Measurements from ENCODE around the gene STIM2. TPM values are rescaled to one million over a fixed set of nuclear protein-coding genes. Genes with fewer than 3 reads are reported as not detected.

Gene STIM2
- total and polyA plus RNA-seq, 10 donors: 26.8 to 66.6 (median 49.1) TPM

- intact Hi-C loops (cut with DNase I; ENCODE audit: low total_unique reads): loop anchor here (5.0 kb wide), 1 partner anchor 144 kb away; no protein-coding TSS in a partner anchor
- 50 to 68% (median 53%) methylated on average over 5 of the region's 5 CpGs for WGBS, 5 donors
- TF ChIP-seq POLR2AphosphoS5 (IDR thresholded peaks at IDR 0.05): no peak
- TF ChIP-seq CTCF (IDR thresholded peaks at IDR 0.05 in 8 of 11, conservative IDR thresholded peaks at IDR 0.05 in 3 of 11): no peak
- TF ChIP-seq POLR2A (IDR thresholded peaks at IDR 0.05): no peak
- Histone ChIP-seq H3K36me3 (no peaks in the 10 kb centered on the region), H3K4me1 (peaks cover 29 to 86% (median 84%) of the 10 kb centered on the region in 6 donors), H3K27ac (peak overlapping the region in 7 of 8 donors; percentile 0 to 99 (median 97)), H3K27me3 (replicated peaks in 1 of 7) (no peaks in the 10 kb centered on the region), H3K4me3 (peak overlapping the region in 3 of 8 donors; percentile 87 to 97 (median 92)), H3K9me3 (no peaks in the 10 kb centered on the region)
- DNase-seq: no peak
Observed at GRCh38 chr4:26863512-26863911, 2.9 kb downstream of the STIM2 start.

- TF ChIP-seq CTCF (IDR thresholded peaks at IDR 0.05 in 8 of 11, conservative IDR thresholded peaks at IDR 0.05 in 3 of 11): no peak
- TF ChIP-seq POLR2AphosphoS5 (IDR thresholded peaks at IDR 0.05): no peak
- DNase-seq: no peak
- WGBS, 5 donors: 32 to 51% (median 43%) methylated on average over 3 of the region's 3 CpGs
- H3K9me3 ChIP-seq: no peaks in the 10 kb centered on the region
- H3K4me3 ChIP-seq: peak overlapping the region in 1 of 8 donors; percentile 20
- H3K27me3 ChIP-seq (replicated peaks in 1 of 7): no peaks in the 10 kb centered on the region
- intact Hi-C loops (cut with DNase I; ENCODE audit: low total_unique reads): loop anchor here (5.0 kb wide), 1 partner anchor 142 kb away; no protein-coding TSS in a partner anchor
- H3K4me1 ChIP-seq: peaks cover 20 to 86% (median 79%) of the 10 kb centered on the region in 6 donors
- H3K27ac ChIP-seq: peak overlapping the region in 7 of 8 donors; percentile 24 to 99 (median 62)
- H3K36me3 ChIP-seq: no peaks in the 10 kb centered on the region
Observed at GRCh38 chr4:26864899-26865298, 4.3 kb downstream of the STIM2 start.

- no peak for DNase-seq
- H3K4me1 ChIP-seq: peaks cover 25 to 95% (median 81%) of the 10 kb centered on the region in 6 donors
- no peak for TF ChIP-seq CTCF (IDR thresholded peaks at IDR 0.05 in 8 of 11, conservative IDR thresholded peaks at IDR 0.05 in 3 of 11)
- no peak for TF ChIP-seq POLR2A (IDR thresholded peaks at IDR 0.05)
- TF ChIP-seq POLR2AphosphoS5 (IDR thresholded peaks at IDR 0.05): no peak
- H3K9me3 ChIP-seq: no peaks in the 10 kb centered on the region
- no peaks in the 10 kb centered on the region for H3K36me3 ChIP-seq
- H3K4me3 ChIP-seq: no peak overlapping the region
- H3K27me3 ChIP-seq (replicated peaks in 1 of 7): no peaks in the 10 kb centered on the region
- WGBS, 5 donors: 91 to 100% (median 96%) methylated on average over 1 of the region's 1 CpG
- peak overlapping the region in 3 of 8 donors; percentile 69 to 99 (median 98) for H3K27ac ChIP-seq
- intact Hi-C loops (cut with DNase I; ENCODE audit: low total_unique reads): no loop called here
Observed at GRCh38 chr4:26866203-26866602, 5.6 kb downstream of the STIM2 start.

GRCh38 chr4:26866781-26867180 is 6.1 kb downstream of the STIM2 start:
- Histone ChIP-seq H3K27me3 (replicated peaks in 1 of 7) (no peaks in the 10 kb centered on the region), H3K9me3 (no peaks in the 10 kb centered on the region), H3K36me3 (no peaks in the 10 kb centered on the region), H3K4me1 (peaks cover 25 to 99% (median 87%) of the 10 kb centered on the region in 6 donors), H3K4me3 (no peak overlapping the region), H3K27ac (peak overlapping the region in 3 of 8 donors; percentile 69 to 99 (median 98))
- TF ChIP-seq POLR2AphosphoS5 (IDR thresholded peaks at IDR 0.05): no peak
- no peak for TF ChIP-seq POLR2A (IDR thresholded peaks at IDR 0.05)
- no peak for TF ChIP-seq CTCF (IDR thresholded peaks at IDR 0.05 in 8 of 11, conservative IDR thresholded peaks at IDR 0.05 in 3 of 11)
- intact Hi-C loops (cut with DNase I; ENCODE audit: low total_unique reads): no loop called here
- 72 to 78% (median 75%) methylated on average over 2 of the region's 2 CpGs for WGBS, 5 donors
- no peak for DNase-seq

All from spleen (tissue), 11 donors.